Endothelial cell of umbilical vein (primary cell): ENCODE measurements around the gene SIGLEC8.

ENCODE experiments used
- CTCF ChIP-seq, 2 donors: IDR thresholded peaks; 1 replicate in 1 of 2; 2 replicates in 1 of 2; pipeline ENCODE4 v1.5.1; 2011; ENCODE audit warnings: low read length in 2 of 2, mild to moderate bottlenecking in 2 of 2, moderate library complexity in 2 of 2, control low read depth in 1 of 2, inconsistent platforms in 1 of 2, low read depth in 1 of 2; ENCODE audit not compliant: insufficient read depth in 1 of 2; ENCODE audit errors: extremely low read depth in 1 of 2
- EZH2 ChIP-seq: IDR thresholded peaks from 2 replicates; pipeline ENCODE4 v1.6.1; 2012; ENCODE audit warnings: borderline replicate concordance, low read depth, mild to moderate bottlenecking, moderate library complexity, low read length, inconsistent platforms; ENCODE audit not compliant: severe bottlenecking
- JUN ChIP-seq: IDR thresholded peaks from 2 replicates; pipeline ENCODE4 v1.6.1; 2011; ENCODE audit warnings: borderline replicate concordance, low read depth; ENCODE audit not compliant: insufficient read length, insufficient read depth
- POLR2AphosphoS5 ChIP-seq: IDR thresholded peaks from 2 replicates; pipeline ENCODE4 v1.6.1; 2012; ENCODE audit warnings: low read depth, mild to moderate bottlenecking, control low read depth, low read length, moderate library complexity; ENCODE audit not compliant: insufficient read depth

GRCh38 chr19:51407511-51408131 lies 50.6 kb downstream of the SIGLEC8 start:
- peak; percentile 13 to 38 for TF ChIP-seq CTCF (IDR thresholded peaks at IDR 0.05; ENCODE audit: extremely low read depth in 1 of 2, insufficient read depth in 1 of 2, low read depth in 1 of 2, low read length in 2 of 2)
- no peak for TF ChIP-seq POLR2AphosphoS5
- no peak for TF ChIP-seq JUN
- no peak for TF ChIP-seq EZH2
